ENCODE data around the gene VPS35L.

Gene VPS35L

GRCh38 chr16:19748389-19749168 is 193.1 kb downstream of the VPS35L start:
- no peak for DNase-seq

- DNase-seq, result no peak
These were observed 194.1 kb downstream of the VPS35L start for GRCh38 chr16:19749571-19750080.
